Measurements from ENCODE around the gene CD40. TPM values are rescaled to one million over a fixed set of nuclear protein-coding genes. Genes with fewer than 3 reads are reported as not detected.
"Not testable (repeated sequence)": the region's sequence is repeated elsewhere in the genome, so short reads cannot be mapped to it uniquely, and the experiment has no call there.

CD40 gene
- total RNA-seq, 4 donors from 2014 or later, result 15.0 to 33.4 (median 23.2) TPM

GRCh38 chr20:46093531-46093930 is 24.6 kb upstream of the CD40 start:
- DNase-seq (ENCODE audit: low spot score) (no peak), ATAC-seq (ENCODE audit: low FRiP score) (no peak)
- no peak for TF ChIP-seq CTCF (IDR thresholded peaks at IDR 0.05)

GRCh38 chr20:46099491-46100287 is 18.4 kb upstream of the CD40 start:
- TF ChIP-seq CTCF (IDR thresholded peaks at IDR 0.05), result no peak
- DNase-seq (ENCODE audit: low spot score) (no peak), ATAC-seq (ENCODE audit: low FRiP score) (no peak)

GRCh38 chr20:46100444-46100843 is 17.7 kb upstream of the CD40 start:
- not testable (repeated sequence) for DNase-seq (ENCODE audit: low spot score)

GRCh38 chr20:46100988-46101387 is 17.1 kb upstream of the CD40 start:
- ATAC-seq (ENCODE audit: low FRiP score) (no peak), DNase-seq (ENCODE audit: low spot score) (no peak)
- no peak for TF ChIP-seq CTCF (IDR thresholded peaks at IDR 0.05)

More at GRCh38 chr20:46100444-46100843, 17.7 kb upstream of the CD40 start:
- ATAC-seq (ENCODE audit: low FRiP score), result not testable (repeated sequence)

- ATAC-seq (ENCODE audit: low FRiP score), result no peak
- no peak for TF ChIP-seq CTCF (IDR thresholded peaks at IDR 0.05)
- no peak for DNase-seq (ENCODE audit: low spot score)
Observed at GRCh38 chr20:46101957-46102356, 16.2 kb upstream of the CD40 start.

- ATAC-seq (ENCODE audit: low FRiP score), result no peak
- TF ChIP-seq CTCF (IDR thresholded peaks at IDR 0.05), result no peak
- no peak for DNase-seq (ENCODE audit: low spot score)
Observed at GRCh38 chr20:46102940-46103339, 15.2 kb upstream of the CD40 start.

GRCh38 chr20:46104262-46104661 is 13.9 kb upstream of the CD40 start:
- no peak for TF ChIP-seq CTCF (IDR thresholded peaks at IDR 0.05)
- DNase-seq (ENCODE audit: low spot score) (no peak), ATAC-seq (ENCODE audit: low FRiP score) (no peak)

Measured in omental fat pad (tissue), 4 donors.